Epithelial cell of esophagus (primary cell): ENCODE data around the gene PCBP3.

Source experiments
- DNase-seq: peaks from one replicate; pipeline ENCODE4 v3.0.0; 2010; ENCODE audit warnings: low read depth
- H3K4me3 ChIP-seq: 2 replicates; pipeline ENCODE4 v1.5.1; 2011; ENCODE audit warnings: mild to moderate bottlenecking, low read length, control low read depth
- CTCF ChIP-seq: IDR thresholded peaks from 2 replicates; pipeline ENCODE4 v1.5.1; 2011; ENCODE audit warnings: low read depth, mild to moderate bottlenecking, low read length, control low read depth, inconsistent platforms; ENCODE audit not compliant: insufficient read depth; ENCODE audit errors: missing control alignments

Gene PCBP3

DNA sequence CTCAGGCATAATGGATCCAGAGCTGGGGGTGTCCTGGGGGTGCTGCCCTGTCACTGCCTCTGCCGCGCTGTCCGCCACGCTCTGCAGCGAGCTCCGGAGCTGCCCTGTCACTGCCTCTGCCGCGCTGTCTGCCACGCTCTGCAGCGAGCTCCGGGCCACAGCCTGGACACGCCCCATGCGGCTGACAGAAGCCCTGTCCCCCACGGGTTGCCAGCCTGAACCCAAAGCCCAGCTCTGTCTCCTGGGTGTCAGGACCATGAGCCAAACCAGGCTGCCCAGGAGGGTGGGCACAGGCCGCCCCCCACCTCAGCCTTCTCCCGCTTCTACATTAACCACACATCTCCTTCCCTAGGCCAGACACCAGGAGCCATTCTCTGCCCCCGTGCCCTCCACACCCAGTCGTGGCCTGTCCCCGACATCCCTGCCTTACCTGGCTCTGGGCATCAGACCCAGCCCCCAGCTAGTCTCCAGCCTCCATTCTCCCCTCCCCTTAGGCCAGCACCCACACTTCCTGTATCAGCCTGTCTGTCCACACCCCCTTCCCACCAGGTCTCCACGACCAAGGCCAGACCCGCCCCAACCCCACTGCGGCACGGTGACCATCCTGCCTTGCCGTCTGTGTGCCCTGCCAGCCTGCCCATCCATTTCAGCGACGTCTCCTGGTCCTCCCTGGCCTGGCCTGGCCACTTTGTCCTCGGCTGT, 265.2 kb downstream of the PCBP3 start:
- H3K4me3 ChIP-seq: no peak overlapping the region
- no peak for TF ChIP-seq CTCF
- DNase-seq: no peak

DNA sequence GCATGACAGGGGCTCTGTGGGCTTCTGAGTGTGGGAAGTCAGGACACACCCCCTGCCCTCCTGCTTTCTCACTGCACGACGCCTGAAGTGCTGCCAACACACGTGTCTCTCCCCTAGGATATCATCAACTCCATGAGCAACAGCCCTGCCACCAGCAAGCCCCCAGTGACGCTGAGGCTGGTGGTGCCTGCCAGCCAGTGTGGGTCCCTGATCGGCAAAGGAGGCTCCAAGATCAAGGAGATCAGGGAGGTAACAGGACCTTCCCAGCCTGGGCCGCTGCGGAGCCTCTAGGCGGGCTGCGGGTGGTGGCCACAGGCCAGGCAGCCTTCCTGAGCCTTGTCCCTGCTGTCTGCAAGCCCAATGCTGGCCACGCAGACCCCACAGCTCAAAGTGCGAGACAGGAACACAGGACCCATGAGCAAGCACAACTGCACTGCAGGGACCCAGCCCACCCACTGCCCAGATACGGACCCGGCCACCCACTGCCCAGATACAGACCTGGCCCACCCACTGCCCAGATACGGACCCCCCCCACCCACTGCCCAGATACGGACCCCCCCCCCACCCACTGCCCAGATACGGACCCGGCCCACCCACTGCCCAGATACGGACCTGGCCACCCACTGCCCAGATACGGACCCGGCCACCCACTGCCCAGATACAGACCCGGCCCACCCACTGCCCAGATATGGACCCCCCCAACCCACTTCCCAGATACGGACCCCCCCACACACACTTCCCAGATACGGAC, 265.9 kb downstream of the PCBP3 start:
- H3K4me3 ChIP-seq: no peak overlapping the region
- DNase-seq: no peak
- TF ChIP-seq CTCF: no peak

- TF ChIP-seq CTCF: no peak
- no peak overlapping the region for H3K4me3 ChIP-seq
- DNase-seq: no peak
These were observed 266.6 kb downstream of the PCBP3 start for GRCh38 chr21:45910155-45910547.

DNA sequence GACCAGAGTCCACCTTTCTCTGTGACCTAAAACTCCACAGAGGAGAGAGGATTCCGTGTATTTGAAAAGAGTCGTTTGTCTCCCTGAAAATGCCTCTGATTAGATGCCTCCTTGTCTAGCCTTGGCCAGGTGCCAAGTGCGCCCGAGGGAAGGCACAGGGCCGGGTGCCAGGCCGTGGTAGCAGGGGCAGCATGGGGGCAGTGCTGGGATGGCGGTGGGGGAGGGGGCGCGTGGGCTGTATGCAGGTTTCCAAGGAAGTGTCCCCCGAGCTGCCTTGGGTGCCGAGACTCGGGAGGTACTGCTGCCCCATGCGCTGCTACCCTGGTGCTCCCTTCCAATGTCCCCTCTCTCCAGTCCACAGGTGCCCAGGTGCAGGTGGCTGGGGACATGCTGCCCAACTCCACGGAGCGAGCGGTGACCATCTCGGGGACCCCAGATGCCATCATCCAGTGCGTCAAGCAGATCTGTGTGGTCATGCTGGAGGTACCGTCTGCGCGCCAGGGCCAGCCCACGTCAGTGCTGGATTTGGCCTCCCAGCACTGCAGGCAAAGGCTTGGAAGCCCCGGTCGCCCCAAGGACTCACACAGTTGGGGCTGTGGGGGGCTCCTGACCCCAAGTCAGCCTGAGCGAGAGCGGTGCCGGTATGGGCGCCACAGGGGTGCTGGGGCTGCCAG, 267.2 kb downstream of the PCBP3 start:
- H3K4me3 ChIP-seq: no peak overlapping the region
- no peak for TF ChIP-seq CTCF

GRCh38 chr21:45911806-45912325, 268.3 kb downstream of the PCBP3 start:
- H3K4me3 ChIP-seq: no peak overlapping the region
- no peak for TF ChIP-seq CTCF
- DNase-seq: no peak

More for the DNA sequence above, 267.2 kb downstream of the PCBP3 start:
- DNase-seq: no peak

- no peak for DNase-seq
- no peak for TF ChIP-seq CTCF
These were observed 269.3 kb downstream of the PCBP3 start for GRCh38 chr21:45912611-45913417.

More at GRCh38 chr21:45912611-45913417, 269.3 kb downstream of the PCBP3 start:
- no peak overlapping the region for H3K4me3 ChIP-seq
